ENCODE measurements around the gene COL5A1.
A peak's percentile ranks its signal among the peaks of the same experiment; 100 is the strongest.

The COL5A1 gene

DNA sequence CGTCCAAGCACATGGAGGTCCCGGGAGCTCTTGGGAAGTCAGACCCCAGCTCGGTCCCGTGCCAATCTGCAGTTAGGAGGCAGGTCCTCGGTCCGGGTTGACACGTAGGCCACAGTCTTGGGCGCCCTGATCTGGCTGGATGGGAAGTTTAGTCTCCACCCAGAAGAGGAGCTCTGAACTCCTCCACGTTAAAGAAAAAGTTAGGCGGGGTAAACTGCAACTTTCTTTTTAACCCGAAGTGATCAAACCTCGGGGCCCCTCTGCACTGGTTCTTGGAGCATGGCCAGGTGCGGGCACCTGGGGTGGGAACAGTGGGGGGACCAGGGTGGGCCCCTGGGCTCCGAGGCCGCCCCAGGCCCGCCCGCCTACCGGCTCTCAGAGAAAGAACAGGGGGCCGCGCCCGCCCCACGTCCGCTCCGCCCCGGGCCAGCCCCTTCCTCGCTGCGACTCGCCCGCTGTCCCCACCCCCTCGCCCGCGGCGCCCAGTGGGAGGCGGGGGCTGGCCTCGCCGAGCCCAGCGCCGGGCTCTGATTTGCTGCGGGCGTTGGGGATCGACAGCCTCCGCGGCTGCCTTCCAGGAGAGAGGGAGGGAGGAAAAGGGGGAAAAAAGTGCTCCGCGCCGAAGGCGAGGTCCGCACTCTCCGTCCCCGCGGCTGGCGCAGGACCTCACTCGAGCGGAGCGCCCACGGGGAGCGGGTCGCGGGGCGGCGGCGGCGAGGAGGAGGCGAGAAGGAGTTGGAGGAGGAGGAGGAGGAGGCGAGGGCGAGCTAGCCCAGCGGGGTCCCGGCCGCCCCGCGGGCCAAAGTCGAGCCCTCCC, at the start of gene COL5A1:
TSS of gene COL5A1 (plus strand) at position 631 of the 817 bp plus-strand sequence. CDS start 385 bp downstream, outside the sequence.
- no peaks in the 10 kb centered on the region for H3K36me3 ChIP-seq (ENCODE audit: control insufficient read depth, insufficient read depth, low read length)
- peaks cover 22% of the 10 kb centered on the region for H3K4me1 ChIP-seq (ENCODE audit: control insufficient read depth, insufficient read depth, low read length)
- H3K27me3 ChIP-seq (ENCODE audit: control insufficient read depth, insufficient read depth, low read length) = no peaks in the 10 kb centered on the region
- H3K27ac ChIP-seq (ENCODE audit: low read depth, low read length) = peak within 1 kb of the TSS; percentile 81
- H3K4me3 ChIP-seq (ENCODE audit: low read length) = peak within 1 kb of the TSS; percentile 71
- no peak within 1 kb of the TSS for H3K9ac ChIP-seq (ENCODE audit: low read length)

- Histone ChIP-seq H3K4me1 (ENCODE audit: control insufficient read depth, insufficient read depth, low read length) (no peaks in the 10 kb centered on the region), H3K4me3 (ENCODE audit: low read length) (no peak overlapping the region), H3K9ac (ENCODE audit: low read length) (no peak overlapping the region), H3K36me3 (ENCODE audit: control insufficient read depth, insufficient read depth, low read length) (no peaks in the 10 kb centered on the region), H3K27me3 (ENCODE audit: control insufficient read depth, insufficient read depth, low read length) (no peaks in the 10 kb centered on the region), H3K27ac (ENCODE audit: low read depth, low read length) (no peak overlapping the region)
Observed at GRCh38 chr9:134592018-134592818, 49.4 kb upstream of the COL5A1 start.

DNA sequence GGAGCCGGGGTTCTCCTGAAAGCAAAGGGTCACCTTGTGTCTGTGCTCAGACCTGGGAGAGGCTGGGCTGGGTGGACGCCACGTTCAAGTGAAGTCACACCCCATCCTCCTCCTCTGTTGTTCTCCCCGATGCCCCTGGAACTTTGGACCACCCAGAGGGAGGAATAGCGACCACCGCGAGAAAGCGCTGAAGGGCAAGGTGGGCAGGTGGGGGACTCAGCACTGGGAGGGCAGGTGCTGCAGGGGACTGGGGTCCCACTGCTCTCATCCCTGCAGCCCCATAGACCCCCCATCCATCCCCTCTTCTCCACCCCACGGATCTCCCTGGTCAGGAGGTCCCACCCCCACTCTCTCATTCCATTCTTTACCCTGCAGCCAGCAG, 48.8 kb upstream of the COL5A1 start:
- Histone ChIP-seq H3K4me1 (ENCODE audit: control insufficient read depth, insufficient read depth, low read length) (no peaks in the 10 kb centered on the region), H3K27ac (ENCODE audit: low read depth, low read length) (no peak overlapping the region), H3K4me3 (ENCODE audit: low read length) (no peak overlapping the region), H3K27me3 (ENCODE audit: control insufficient read depth, insufficient read depth, low read length) (no peaks in the 10 kb centered on the region), H3K9ac (ENCODE audit: low read length) (no peak overlapping the region), H3K36me3 (ENCODE audit: control insufficient read depth, insufficient read depth, low read length) (no peaks in the 10 kb centered on the region)

DNA sequence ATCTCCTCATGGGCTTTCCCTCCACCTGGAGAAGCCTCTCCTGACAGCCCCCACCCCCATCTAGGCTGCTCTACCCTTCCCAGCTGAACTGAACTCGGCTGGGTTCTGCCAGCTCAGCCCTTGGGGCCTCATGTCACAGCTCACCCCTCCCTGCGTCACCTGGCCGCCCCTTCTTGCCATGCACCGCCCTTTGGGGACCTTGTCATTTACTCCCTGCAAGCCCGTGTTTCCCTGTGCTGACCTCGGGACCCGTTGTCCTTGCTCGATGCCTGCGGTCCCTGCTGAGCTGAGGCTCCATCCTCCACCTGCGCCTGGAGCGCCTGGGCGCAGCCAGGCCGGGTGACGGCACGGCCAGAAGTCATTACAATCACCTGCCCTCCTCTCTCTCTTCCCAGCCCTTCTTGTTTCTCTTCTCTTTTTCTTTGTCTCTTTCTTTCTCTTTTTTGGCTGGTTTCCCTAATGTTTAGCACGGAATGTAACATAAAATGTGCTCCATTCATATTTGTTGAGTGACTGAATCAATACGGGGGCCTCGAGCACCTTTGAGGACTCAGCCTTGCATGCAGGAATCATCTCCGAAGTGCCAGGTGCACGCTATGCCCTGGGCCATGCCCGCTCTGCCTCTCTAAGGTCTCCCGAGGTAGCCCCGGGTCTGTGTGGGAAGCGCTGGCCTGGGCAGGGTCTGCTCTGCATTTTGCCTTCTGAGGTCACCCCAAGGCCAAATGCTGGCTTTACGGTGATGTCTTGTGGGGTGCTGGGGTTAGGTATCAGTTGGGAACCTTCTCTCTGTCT, 48.1 kb upstream of the COL5A1 start:
- H3K9ac ChIP-seq (ENCODE audit: low read length) = no peak overlapping the region
- no peaks in the 10 kb centered on the region for H3K36me3 ChIP-seq (ENCODE audit: control insufficient read depth, insufficient read depth, low read length)
- H3K4me3 ChIP-seq (ENCODE audit: low read length) = no peak overlapping the region
- no peaks in the 10 kb centered on the region for H3K27me3 ChIP-seq (ENCODE audit: control insufficient read depth, insufficient read depth, low read length)
- H3K27ac ChIP-seq (ENCODE audit: low read depth, low read length) = no peak overlapping the region
- H3K4me1 ChIP-seq (ENCODE audit: control insufficient read depth, insufficient read depth, low read length) = no peaks in the 10 kb centered on the region

DNA sequence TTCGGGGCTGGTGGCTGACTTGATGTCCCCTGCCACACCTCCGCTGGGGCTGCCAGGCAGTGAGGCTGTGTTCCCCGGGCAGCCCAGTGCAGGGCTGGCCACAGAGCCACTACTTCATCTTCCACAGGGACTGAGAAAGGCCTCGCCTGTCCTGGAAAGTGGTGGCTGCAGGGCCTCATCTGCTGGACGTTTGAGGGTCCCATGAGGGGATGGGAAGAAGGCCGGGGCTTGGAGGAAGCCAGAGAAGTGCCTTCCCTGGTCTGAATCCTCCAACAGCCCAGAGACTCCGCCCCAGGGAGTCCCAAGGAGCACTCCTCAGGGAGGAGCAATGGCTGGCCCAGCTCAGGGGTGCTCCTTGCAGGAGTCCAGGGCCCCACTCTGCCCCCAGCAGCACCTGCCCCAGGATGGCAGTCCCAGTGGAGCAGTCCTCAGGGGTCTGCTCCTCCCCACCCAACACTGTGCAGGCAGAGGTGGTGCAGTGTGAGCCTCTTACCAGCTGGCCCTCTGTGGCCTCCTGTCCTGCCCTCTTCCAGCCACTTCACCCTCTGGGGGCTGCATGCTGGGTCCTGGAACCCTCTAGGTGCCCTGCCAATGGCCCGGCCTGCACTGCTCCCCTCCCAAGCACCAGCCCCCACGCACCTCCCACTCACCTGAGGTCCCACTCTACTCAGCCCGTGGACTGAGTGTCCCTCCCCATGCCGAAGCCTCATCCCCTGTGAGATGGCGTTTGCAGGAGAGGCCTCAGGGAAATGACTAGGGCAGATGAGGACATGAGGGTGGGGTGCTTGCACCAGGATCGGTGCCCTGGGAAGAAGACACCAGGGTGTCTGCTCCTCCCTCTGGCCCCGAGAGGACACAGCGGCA, 47.3 kb upstream of the COL5A1 start:
- no peak overlapping the region for H3K4me3 ChIP-seq (ENCODE audit: low read length)
- H3K27ac ChIP-seq (ENCODE audit: low read depth, low read length) = no peak overlapping the region
- no peaks in the 10 kb centered on the region for H3K36me3 ChIP-seq (ENCODE audit: control insufficient read depth, insufficient read depth, low read length)
- no peaks in the 10 kb centered on the region for H3K27me3 ChIP-seq (ENCODE audit: control insufficient read depth, insufficient read depth, low read length)
- H3K4me1 ChIP-seq (ENCODE audit: control insufficient read depth, insufficient read depth, low read length) = no peaks in the 10 kb centered on the region
- H3K9ac ChIP-seq (ENCODE audit: low read length) = no peak overlapping the region

DNA sequence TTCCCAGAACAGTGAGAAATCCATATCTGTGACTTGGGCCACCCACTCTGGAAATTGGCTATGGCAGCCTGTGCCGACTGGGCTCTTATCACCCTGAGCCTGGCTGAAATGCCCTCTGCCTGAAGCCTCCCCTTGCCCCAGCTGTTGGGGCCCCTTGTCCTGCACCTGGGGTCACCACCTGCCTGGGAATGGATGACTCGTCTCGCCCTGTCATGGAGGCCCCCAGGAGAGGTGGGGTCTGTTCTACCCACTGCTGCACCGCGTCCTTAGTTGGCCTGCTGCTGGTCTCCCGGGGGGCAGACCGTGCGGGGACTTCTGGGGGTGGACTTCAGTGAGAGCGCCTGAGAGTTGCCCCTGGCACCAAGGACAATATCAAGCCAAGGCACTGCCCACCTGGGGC, 46.6 kb upstream of the COL5A1 start:
- no peak overlapping the region for H3K4me3 ChIP-seq (ENCODE audit: low read length)

DNA sequence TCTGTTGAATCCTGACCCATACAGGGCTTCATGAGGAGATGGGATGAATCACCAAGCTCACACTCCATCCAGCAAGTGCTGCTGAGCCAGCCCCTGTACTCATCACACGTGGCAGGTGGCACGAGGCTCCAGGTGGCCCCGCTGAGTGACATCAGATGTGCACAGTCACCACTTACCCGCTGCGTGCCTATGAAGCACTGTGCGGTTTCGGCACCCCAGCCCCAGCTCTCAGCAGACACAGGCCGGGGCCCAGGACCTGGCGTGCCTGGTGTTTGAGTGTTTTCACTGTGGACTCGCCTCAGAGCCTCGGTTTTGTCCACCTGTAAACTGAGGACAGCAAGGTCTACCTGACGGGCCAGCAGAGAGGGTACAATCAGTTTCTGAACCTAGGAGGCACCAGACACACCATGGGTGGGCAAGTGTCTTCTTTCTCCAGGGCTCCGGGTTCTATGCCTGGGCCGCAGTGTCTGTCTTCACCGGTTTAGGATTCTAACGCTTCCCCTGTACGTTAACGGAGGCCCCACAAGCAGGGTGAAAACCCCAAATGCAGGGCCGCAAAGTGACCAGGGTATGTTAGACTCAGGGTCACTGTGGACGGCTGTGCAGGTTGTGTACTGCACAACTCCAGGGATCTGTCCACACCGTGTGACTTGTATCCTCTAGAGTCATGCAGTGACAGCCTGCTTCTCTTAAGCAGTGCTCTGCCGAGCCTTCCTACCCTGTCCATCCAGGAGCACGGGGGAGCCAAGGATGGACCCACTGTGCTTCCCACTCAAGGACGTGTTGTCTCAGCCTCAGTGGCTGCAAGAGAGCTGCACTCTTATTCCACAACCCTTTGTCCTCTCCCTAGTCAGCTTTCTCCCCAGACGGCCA, 44.3 kb upstream of the COL5A1 start:
- no peaks in the 10 kb centered on the region for H3K27me3 ChIP-seq (ENCODE audit: control insufficient read depth, insufficient read depth, low read length)
- no peak overlapping the region for H3K27ac ChIP-seq (ENCODE audit: low read depth, low read length)
- H3K4me3 ChIP-seq (ENCODE audit: low read length) = no peak overlapping the region
- no peaks in the 10 kb centered on the region for H3K36me3 ChIP-seq (ENCODE audit: control insufficient read depth, insufficient read depth, low read length)
- no peaks in the 10 kb centered on the region for H3K4me1 ChIP-seq (ENCODE audit: control insufficient read depth, insufficient read depth, low read length)
- no peak overlapping the region for H3K9ac ChIP-seq (ENCODE audit: low read length)

More for the DNA sequence above, 46.6 kb upstream of the COL5A1 start:
- Histone ChIP-seq H3K9ac (ENCODE audit: low read length) (no peak overlapping the region), H3K36me3 (ENCODE audit: control insufficient read depth, insufficient read depth, low read length) (no peaks in the 10 kb centered on the region), H3K27ac (ENCODE audit: low read depth, low read length) (no peak overlapping the region), H3K27me3 (ENCODE audit: control insufficient read depth, insufficient read depth, low read length) (no peaks in the 10 kb centered on the region), H3K4me1 (ENCODE audit: control insufficient read depth, insufficient read depth, low read length) (no peaks in the 10 kb centered on the region)

DNA sequence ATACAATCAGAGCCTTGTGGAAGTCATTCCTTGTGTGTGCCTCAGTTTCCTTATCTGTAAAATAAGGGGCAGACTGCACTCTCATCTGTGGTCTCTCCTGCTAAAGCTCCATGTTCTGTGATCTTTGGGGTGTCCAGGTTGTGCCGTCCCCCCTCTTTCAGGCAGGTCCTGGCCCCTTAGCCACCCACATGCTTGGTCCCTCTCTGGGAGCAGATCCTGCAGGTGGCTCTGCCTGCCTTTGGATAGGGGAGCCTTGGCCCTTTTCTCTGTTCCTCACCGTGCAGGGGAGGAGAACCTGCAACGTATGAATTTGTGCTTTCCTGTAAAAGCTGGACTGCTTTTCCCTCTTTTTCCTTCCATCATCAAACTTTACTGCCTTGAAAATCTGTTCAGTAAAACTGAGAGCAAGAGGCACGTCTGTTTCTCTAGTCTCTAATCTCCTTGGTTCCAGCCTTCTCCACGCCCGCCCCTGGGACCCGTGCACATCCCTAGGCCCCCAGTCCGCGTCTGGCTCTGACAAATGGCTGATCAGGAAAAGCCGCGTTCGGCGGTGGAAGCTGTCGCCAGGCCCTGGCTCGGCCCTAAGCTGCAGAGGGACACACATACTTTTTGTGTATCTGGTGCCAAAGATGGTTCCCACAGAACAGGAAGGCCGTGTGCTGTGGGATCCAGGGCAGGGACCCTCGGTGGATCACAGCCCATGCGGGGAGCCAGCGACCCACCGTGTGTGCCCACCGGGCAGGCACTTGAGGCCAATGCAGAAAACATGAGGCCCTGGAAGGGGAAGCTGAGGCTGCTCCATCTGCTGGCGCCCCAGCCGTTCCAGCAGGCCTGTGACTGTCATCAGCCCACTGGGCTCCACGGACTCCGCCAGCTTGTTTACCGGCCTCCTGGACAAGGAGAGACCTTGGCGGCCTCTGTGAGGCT, 43.4 kb upstream of the COL5A1 start:
- no peaks in the 10 kb centered on the region for H3K36me3 ChIP-seq (ENCODE audit: control insufficient read depth, insufficient read depth, low read length)
- no peaks in the 10 kb centered on the region for H3K27me3 ChIP-seq (ENCODE audit: control insufficient read depth, insufficient read depth, low read length)
- H3K9ac ChIP-seq (ENCODE audit: low read length) = no peak overlapping the region
- no peaks in the 10 kb centered on the region for H3K4me1 ChIP-seq (ENCODE audit: control insufficient read depth, insufficient read depth, low read length)
- no peak overlapping the region for H3K4me3 ChIP-seq (ENCODE audit: low read length)
- no peak overlapping the region for H3K27ac ChIP-seq (ENCODE audit: low read depth, low read length)

- H3K4me1 ChIP-seq (ENCODE audit: control insufficient read depth, insufficient read depth, low read length) = no peaks in the 10 kb centered on the region
- H3K4me3 ChIP-seq (ENCODE audit: low read length) = no peak overlapping the region
- no peak overlapping the region for H3K9ac ChIP-seq (ENCODE audit: low read length)
- H3K27ac ChIP-seq (ENCODE audit: low read depth, low read length) = no peak overlapping the region
- H3K27me3 ChIP-seq (ENCODE audit: control insufficient read depth, insufficient read depth, low read length) = no peaks in the 10 kb centered on the region
- H3K36me3 ChIP-seq (ENCODE audit: control insufficient read depth, insufficient read depth, low read length) = no peaks in the 10 kb centered on the region
Observed at GRCh38 chr9:134598884-134599245, 42.7 kb upstream of the COL5A1 start.

GRCh38 chr9:134600371-134600770, 41.2 kb upstream of the COL5A1 start:
- H3K4me3 ChIP-seq (ENCODE audit: low read length) = no peak overlapping the region
- H3K9ac ChIP-seq (ENCODE audit: low read length) = no peak overlapping the region
- no peaks in the 10 kb centered on the region for H3K27me3 ChIP-seq (ENCODE audit: control insufficient read depth, insufficient read depth, low read length)
- no peaks in the 10 kb centered on the region for H3K36me3 ChIP-seq (ENCODE audit: control insufficient read depth, insufficient read depth, low read length)
- peaks cover under 1% of the 10 kb centered on the region for H3K4me1 ChIP-seq (ENCODE audit: control insufficient read depth, insufficient read depth, low read length)
- H3K27ac ChIP-seq (ENCODE audit: low read depth, low read length) = no peak overlapping the region

Measured in rectal smooth muscle tissue (tissue), 1 donor.